HG02678 (cell line): Measurements from ENCODE around the gene EP400.

Experiments
- ATAC-seq: cut with Tn5 transposase; IDR thresholded peaks from one replicate; pipeline ENCODE4 v1.9.1; 2021; ENCODE audit warnings: mild to moderate bottlenecking, moderate library complexity; ENCODE audit not compliant: unreplicated experiment

Gene EP400

GRCh38 chr12:131949431-131950181 is at the start of gene EP400:
Gene EP400 (plus strand): TSS chr12:131949942. CDS start chr12:131960620, 10,678 bp downstream.
- ATAC-seq = peak; percentile 89

GRCh38 chr12:131900397-131900796 is 49.3 kb upstream of the EP400 start:
- ATAC-seq = no peak

GRCh38 chr12:131901431-131902331 is 48.1 kb upstream of the EP400 start:
- ATAC-seq = no peak

GRCh38 chr12:131902332-131903241 is 47.2 kb upstream of the EP400 start:
- ATAC-seq = no peak

- no peak for ATAC-seq
These were observed 46.2 kb upstream of the EP400 start for GRCh38 chr12:131903270-131904255.

GRCh38 chr12:131904346-131904745 is 45.4 kb upstream of the EP400 start:
- ATAC-seq = no peak

GRCh38 chr12:131905081-131905629 is 44.6 kb upstream of the EP400 start:
- no peak for ATAC-seq

- ATAC-seq = no peak
These were observed 44.1 kb upstream of the EP400 start for GRCh38 chr12:131905630-131906091.

GRCh38 chr12:131907379-131908091 is 42.2 kb upstream of the EP400 start:
- ATAC-seq = no peak

GRCh38 chr12:131908092-131909080 is 41.4 kb upstream of the EP400 start:
- no peak for ATAC-seq

GRCh38 chr12:131909081-131909751 is 40.5 kb upstream of the EP400 start:
- no peak for ATAC-seq

GRCh38 chr12:131909752-131910219 is 40.0 kb upstream of the EP400 start:
- ATAC-seq = no peak

GRCh38 chr12:131910302-131911027 is 39.3 kb upstream of the EP400 start:
- no peak for ATAC-seq

- no peak for ATAC-seq
These were observed 38.6 kb upstream of the EP400 start for GRCh38 chr12:131911028-131911650.

- ATAC-seq = no peak
These were observed 37.8 kb upstream of the EP400 start for GRCh38 chr12:131911851-131912477.
